Gastrocnemius medialis (tissue), 4 donors: ENCODE results near the gene TRIOBP. TPM values are rescaled to one million over a fixed set of nuclear protein-coding genes. Genes with fewer than 3 reads are reported as not detected.
A peak's percentile ranks its signal among the peaks of the same experiment; 100 is the strongest.

ENCODE experiments used
- ATAC-seq, 2 donors: fragments of 150-250 bp; one replicate each; pipeline ENCODE4 v1.9.1; 2016
- DNase-seq, 2 donors: peaks; one replicate each; pipeline ENCODE4 v3.0.0-alpha.2; 2019
- H3K27ac ChIP-seq, 4 donors: fragments of 200-600 bp; sonication (generic); 1 replicate in 1 of 4; 2 replicates in 3 of 4; pipeline ENCODE4 v1.5.1; 2016 to 2018; ENCODE audit warnings: mild to moderate bottlenecking in 2 of 4, moderate library complexity in 1 of 4
- H3K27me3 ChIP-seq, 3 donors: fragments of 200-600 bp; sonication (generic) in 2 of 3; 1 replicate in 1 of 3; 2 replicates in 2 of 3; pipeline versions ENCODE4 v1.5.1 to v1.6.0; 2016 to 2019; ENCODE audit warnings: mild to moderate bottlenecking in 1 of 3, moderate library complexity in 1 of 3
- H3K36me3 ChIP-seq, 2 donors: fragments of 200-600 bp; sonication (generic) in 1 of 2; one replicate each; pipeline ENCODE4 v1.5.1; 2017 to 2018
- H3K4me1 ChIP-seq, 2 donors: fragments of 200-600 bp; sonication (generic) in 1 of 2; one replicate each; pipeline ENCODE4 v1.5.1; 2016 to 2017; ENCODE audit warnings: mild to moderate bottlenecking in 2 of 2
- H3K4me3 ChIP-seq, 4 donors: fragments of 200-600 bp; sonication (generic) in 3 of 4; 1 replicate in 1 of 4; 2 replicates in 3 of 4; pipeline ENCODE4 v1.5.1; 2016 to 2019; ENCODE audit warnings: mild to moderate bottlenecking in 2 of 4
- H3K9me3 ChIP-seq, 3 donors: fragments of 200-600 bp; sonication (generic) in 2 of 3; 1 replicate in 1 of 3; 2 replicates in 2 of 3; pipeline ENCODE4 v1.5.1; 2016 to 2019
- CTCF ChIP-seq, 5 experiments: fragments of 450-650 bp in 3 of 5; fragments of 200-600 bp in 2 of 5; sonication (generic) in 2 of 5; IDR thresholded peaks in 4 of 5; conservative IDR thresholded peaks in 1 of 5; 1 replicate in 4 of 5; 2 replicates in 1 of 5; pipeline ENCODE4 v1.5.1; 2016 to 2019; ENCODE audit warnings: antibody characterized with exemption in 5 of 5, mild to moderate bottlenecking in 3 of 5, moderate library complexity in 3 of 5
- POLR2A ChIP-seq, 2 donors: fragments of 450-650 bp; IDR thresholded peaks; one replicate each; pipeline ENCODE4 v1.6.1; 2017; ENCODE audit warnings: antibody characterized with exemption in 2 of 2, mild to moderate bottlenecking in 2 of 2, moderate library complexity in 2 of 2
- in situ Hi-C, 4 donors: fragments of 200-750 bp; cut with MboI; loops; one replicate each; pipeline versions ENCODE4 v1.15.0 to v1.8.0; 2017; ENCODE audit warnings: low sequenced_read_pairs in 4 of 4
- intact Hi-C: fragments of 100-400 bp; cut with DNase I; formaldehyde crosslinking; loops from one replicate; pipeline ENCODE4 v1.15.1; 2023; ENCODE audit warnings: low total_unique reads
- total RNA-seq, 4 donors: library from RNA; depleted of rRNA; stranded (reverse); fragments of >200 nt; gene quantifications; one replicate each; pipeline versions ENCODE4 v1.1.0 to v1.2.3, GENCODE V29; 2016

The TRIOBP gene
- total RNA-seq, 4 donors from 2014 or later, result 21.7 to 38.2 (median 30.3) TPM

GRCh38 chr22:37677493-37677974, 19.3 kb upstream of the TRIOBP start:
- peaks cover 41 to 43% of the 10 kb centered on the region in 2 donors for H3K4me1 ChIP-seq
- intact Hi-C loops, result loop anchor here (5.0 kb wide), 4 partner anchors 50 to 480 kb away; partner anchors contain the start of gene GCAT
- peak overlapping the region; percentile 88 to 95 (median 91) for H3K27ac ChIP-seq

GRCh38 chr22:37678372-37678771, 18.5 kb upstream of the TRIOBP start:
- Histone ChIP-seq H3K4me1 (peaks cover 41 to 43% of the 10 kb centered on the region in 2 donors), H3K9me3 (no peaks in the 10 kb centered on the region), H3K27me3 (no peaks in the 10 kb centered on the region), H3K27ac (peak overlapping the region; percentile 88 to 95 (median 91)), H3K4me3 (no peak overlapping the region), H3K36me3 (peaks cover 0 to 27% of the 10 kb centered on the region in 2 donors)
- DNase-seq (no peak), ATAC-seq (no peak)
- in situ Hi-C loops, result no loop called here
- intact Hi-C loops, result loop anchor here (5.0 kb wide), 4 partner anchors 51 to 481 kb away; partner anchors contain the start of gene GCAT
- no peak for TF ChIP-seq POLR2A (IDR thresholded peaks at IDR 0.05)
- no peak for TF ChIP-seq CTCF (IDR thresholded peaks at IDR 0.05 in 4 of 5, conservative IDR thresholded peaks at IDR 0.05 in 1 of 5)

More at GRCh38 chr22:37677493-37677974, 19.3 kb upstream of the TRIOBP start:
- Histone ChIP-seq H3K27me3 (no peaks in the 10 kb centered on the region), H3K36me3 (peaks cover 0 to 27% of the 10 kb centered on the region in 2 donors), H3K4me3 (peak overlapping the region; percentile 57 to 74 (median 70)), H3K9me3 (no peaks in the 10 kb centered on the region)
- in situ Hi-C loops, result no loop called here
- TF ChIP-seq POLR2A (IDR thresholded peaks at IDR 0.05) (no peak), CTCF (IDR thresholded peaks at IDR 0.05 in 4 of 5, conservative IDR thresholded peaks at IDR 0.05 in 1 of 5) (no peak)
- no peak for ATAC-seq
- no peak for DNase-seq

- in situ Hi-C loops (loop anchor here in 3 of 4 donors (5.0 to 10.0 kb wide), 2 partner anchors 32 to 55 kb away; no protein-coding TSS in a partner anchor), intact Hi-C loops (loop anchor here (5.0 kb wide), 4 partner anchors 52 to 482 kb away; partner anchors contain the start of gene GCAT)
- Histone ChIP-seq H3K4me3 (no peak overlapping the region), H3K27ac (no peak overlapping the region), H3K27me3 (no peaks in the 10 kb centered on the region), H3K9me3 (no peaks in the 10 kb centered on the region), H3K36me3 (peaks cover 0 to 27% of the 10 kb centered on the region in 2 donors), H3K4me1 (peaks cover 33 to 34% of the 10 kb centered on the region in 2 donors)
- ATAC-seq (no peak), DNase-seq (no peak)
- TF ChIP-seq CTCF (IDR thresholded peaks at IDR 0.05 in 4 of 5, conservative IDR thresholded peaks at IDR 0.05 in 1 of 5) (no peak), POLR2A (IDR thresholded peaks at IDR 0.05) (no peak)
These were observed 17.2 kb upstream of the TRIOBP start for GRCh38 chr22:37679670-37680069.

GRCh38 chr22:37680191-37680851, 16.5 kb upstream of the TRIOBP start:
- Histone ChIP-seq H3K4me1 (peaks cover 28 to 29% of the 10 kb centered on the region in 2 donors), H3K36me3 (peaks cover 0 to 27% of the 10 kb centered on the region in 2 donors), H3K27me3 (no peaks in the 10 kb centered on the region), H3K9me3 (no peaks in the 10 kb centered on the region), H3K4me3 (no peak overlapping the region), H3K27ac (peak overlapping the region in 2 of 4 donors; percentile 13 to 20)
- DNase-seq (no peak), ATAC-seq (no peak)
- in situ Hi-C loops, result loop anchor here in 3 of 4 donors (5.0 to 10.0 kb wide), 2 partner anchors 33 to 56 kb away; no protein-coding TSS in a partner anchor
- no peak for TF ChIP-seq POLR2A (IDR thresholded peaks at IDR 0.05)
- no peak for TF ChIP-seq CTCF (IDR thresholded peaks at IDR 0.05 in 4 of 5, conservative IDR thresholded peaks at IDR 0.05 in 1 of 5)
- intact Hi-C loops, result no loop called here
